SK-N-MC (cell line): ENCODE results near the gene RPL3.
A peak's percentile ranks its signal among the peaks of the same experiment; 100 is the strongest.

Source experiments
- DNase-seq: peaks from one replicate; pipeline ENCODE4 v3.0.0-alpha.2; 2011; ENCODE audit warnings: low read depth, low spot score
- H3K27ac ChIP-seq: fragments of 200-600 bp; sonication (generic); 2 replicates; pipeline ENCODE4 v1.5.1; 2016; ENCODE audit warnings: mixed run types
- H3K36me3 ChIP-seq: fragments of 200-600 bp; sonication (generic); 2 replicates; pipeline ENCODE4 v1.6.1; 2017; ENCODE audit warnings: antibody characterized with exemption, low read length, mixed read lengths; ENCODE audit not compliant: insufficient read depth
- H3K4me3 ChIP-seq: fragments of 200-600 bp; sonication (generic); 2 replicates; pipeline ENCODE4 v1.5.1; 2016
- H3K9ac ChIP-seq: fragments of 200-600 bp; sonication (generic); 2 replicates; pipeline ENCODE4 v1.8.0; 2017; ENCODE audit warnings: mixed run types, mixed read lengths; ENCODE audit not compliant: insufficient read length
- H3K9me3 ChIP-seq: fragments of 200-600 bp; sonication (generic); 2 replicates; pipeline ENCODE4 v1.6.1; 2017; ENCODE audit warnings: low read depth, mild to moderate bottlenecking, antibody characterized with exemption, low read length, moderate library complexity, mixed read lengths
- EZH2 ChIP-seq: fragments of 200-600 bp; sonication (generic); IDR thresholded peaks from one replicate; pipeline ENCODE4 v1.6.1; 2017; ENCODE audit warnings: antibody characterized with exemption
- FOXP2 ChIP-seq: optimal IDR thresholded peaks from 2 replicates; pipeline ENCODE3; 2011; ENCODE audit warnings: mild to moderate bottlenecking, moderate library complexity; ENCODE audit not compliant: insufficient read depth; ENCODE audit errors: extremely low read length, control extremely low read depth
- POLR2AphosphoS5 ChIP-seq: IDR thresholded peaks from 2 replicates; pipeline ENCODE4 v1.6.1; 2012; ENCODE audit warnings: mild to moderate bottlenecking, low read depth, low read length, borderline replicate concordance

Gene RPL3

GRCh38 chr22:39308614-39309363, 10.6 kb downstream of the RPL3 start:
- H3K36me3 ChIP-seq: peaks cover 24% of the 10 kb centered on the region
- TF ChIP-seq EZH2 (no peak), POLR2AphosphoS5 (no peak), FOXP2 (no peak)
- peak overlapping the region; percentile 17 for H3K9ac ChIP-seq
- peak overlapping the region; percentile 48 for H3K27ac ChIP-seq
- no peak for DNase-seq
- no peaks in the 10 kb centered on the region for H3K9me3 ChIP-seq
- peak overlapping the region; percentile 67 for H3K4me3 ChIP-seq

- H3K9me3 ChIP-seq: no peaks in the 10 kb centered on the region
- no peak overlapping the region for H3K4me3 ChIP-seq
- no peak for TF ChIP-seq FOXP2
- TF ChIP-seq EZH2: no peak
- no peak for TF ChIP-seq POLR2AphosphoS5
- peaks cover 3% of the 10 kb centered on the region for H3K36me3 ChIP-seq
- no peak for DNase-seq
- no peak overlapping the region for H3K27ac ChIP-seq
- no peak overlapping the region for H3K9ac ChIP-seq
Observed at GRCh38 chr22:39306456-39307361, 12.7 kb downstream of the RPL3 start.

- Histone ChIP-seq H3K36me3 (no peaks in the 10 kb centered on the region), H3K27ac (no peak overlapping the region), H3K9me3 (no peaks in the 10 kb centered on the region), H3K4me3 (no peak overlapping the region), H3K9ac (no peak overlapping the region)
- no peak for DNase-seq
- TF ChIP-seq EZH2 (no peak), FOXP2 (no peak), POLR2AphosphoS5 (no peak)
Observed at GRCh38 chr22:39303892-39304671, 15.3 kb downstream of the RPL3 start.

GRCh38 chr22:39303358-39303757, 16.1 kb downstream of the RPL3 start:
- TF ChIP-seq FOXP2: no peak
- no peak for TF ChIP-seq EZH2
- TF ChIP-seq POLR2AphosphoS5: no peak
- no peak for DNase-seq
- H3K9ac ChIP-seq: no peak overlapping the region
- H3K9me3 ChIP-seq: no peaks in the 10 kb centered on the region
- H3K4me3 ChIP-seq: no peak overlapping the region
- no peak overlapping the region for H3K27ac ChIP-seq
- H3K36me3 ChIP-seq: no peaks in the 10 kb centered on the region

- Histone ChIP-seq H3K27ac (no peak overlapping the region), H3K36me3 (no peaks in the 10 kb centered on the region), H3K9ac (no peak overlapping the region), H3K9me3 (no peaks in the 10 kb centered on the region), H3K4me3 (no peak overlapping the region)
- TF ChIP-seq FOXP2: no peak
- TF ChIP-seq POLR2AphosphoS5: no peak
- TF ChIP-seq EZH2: no peak
- DNase-seq: no peak
Observed at GRCh38 chr22:39302431-39302960, 16.9 kb downstream of the RPL3 start.

- H3K9me3 ChIP-seq: no peaks in the 10 kb centered on the region
- H3K27ac ChIP-seq: no peak overlapping the region
- no peaks in the 10 kb centered on the region for H3K36me3 ChIP-seq
- no peak for DNase-seq
- no peak overlapping the region for H3K4me3 ChIP-seq
- no peak overlapping the region for H3K9ac ChIP-seq
- TF ChIP-seq EZH2: no peak
- no peak for TF ChIP-seq POLR2AphosphoS5
- no peak for TF ChIP-seq FOXP2
Observed at GRCh38 chr22:39301926-39302325, 17.5 kb downstream of the RPL3 start.

GRCh38 chr22:39301108-39301507, 18.3 kb downstream of the RPL3 start:
- Histone ChIP-seq H3K4me3 (no peak overlapping the region), H3K27ac (no peak overlapping the region), H3K36me3 (no peaks in the 10 kb centered on the region), H3K9me3 (no peaks in the 10 kb centered on the region), H3K9ac (no peak overlapping the region)
- no peak for DNase-seq
- TF ChIP-seq FOXP2 (no peak), POLR2AphosphoS5 (no peak), EZH2 (no peak)
